ENCODE measurements around the gene LINGO4.

- TF ChIP-seq CTCF (IDR thresholded peaks at IDR 0.05) (no peak), POLR2A (IDR thresholded peaks at IDR 0.05) (peak; percentile 88)
These were observed 26.4 kb upstream of the LINGO4 start, which contains the start of gene RORC for GRCh38 chr1:151831605-151832004.
